ENCODE results near the gene ZCWPW1. TPM values are rescaled to one million over a fixed set of nuclear protein-coding genes. Genes with fewer than 3 reads are reported as not detected.
A peak's percentile ranks its signal among the peaks of the same experiment; 100 is the strongest.
"Not testable (repeated sequence)": the region's sequence is repeated elsewhere in the genome, so short reads cannot be mapped to it uniquely, and the experiment has no call there.

ZCWPW1 gene
- total RNA-seq, 1 donor from 2014 or later: 6.1 TPM

DNA sequence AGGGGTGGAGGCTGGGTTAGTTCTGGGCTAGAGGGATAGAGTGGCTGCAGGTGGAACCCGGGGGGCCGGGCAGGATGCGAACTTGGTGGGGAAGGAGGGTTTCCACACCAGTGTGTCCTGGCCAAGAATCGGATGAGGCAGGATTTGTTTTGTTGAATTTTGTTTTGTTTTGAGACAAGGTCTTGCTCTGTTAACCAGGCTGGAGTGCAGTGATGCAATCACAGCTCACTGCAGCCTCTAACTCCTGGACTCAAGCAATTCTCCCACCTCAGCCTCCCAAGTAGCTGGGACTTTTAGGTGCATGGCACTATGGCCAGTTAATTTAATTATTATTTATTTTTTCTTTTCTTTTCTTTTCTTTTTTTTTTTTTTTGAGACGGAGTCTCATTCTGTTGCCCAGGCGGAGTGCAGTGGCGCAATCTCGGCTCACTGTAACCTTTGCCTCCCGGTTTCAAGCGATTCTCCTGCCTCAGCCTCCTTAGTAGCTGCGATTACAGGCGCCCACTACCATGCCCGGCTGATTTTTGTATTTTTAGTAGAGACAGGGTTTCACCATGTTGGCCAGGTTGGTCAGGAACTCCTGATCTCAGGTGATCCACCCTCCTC lies 20.8 kb upstream of the ZCWPW1 start:
- H3K27me3 Mint-ChIP-seq (ENCODE audit: low read depth): no peaks in the 10 kb centered on the region
- H3K4me1 Mint-ChIP-seq: no peaks in the 10 kb centered on the region
- TF ChIP-seq CTCF (IDR thresholded peaks at IDR 0.05; ENCODE audit: unreplicated experiment): no peak
- DNase-seq (ENCODE audit: low spot score in 2 of 2, unreplicated experiment in 2 of 2): no peak
- no peaks in the 10 kb centered on the region for H3K36me3 Mint-ChIP-seq
- peak overlapping the region; percentile 27 for H3K27ac Mint-ChIP-seq
- H3K9me3 Mint-ChIP-seq: no peaks in the 10 kb centered on the region
- H3K4me3 Mint-ChIP-seq: peak overlapping the region; percentile 43

DNA sequence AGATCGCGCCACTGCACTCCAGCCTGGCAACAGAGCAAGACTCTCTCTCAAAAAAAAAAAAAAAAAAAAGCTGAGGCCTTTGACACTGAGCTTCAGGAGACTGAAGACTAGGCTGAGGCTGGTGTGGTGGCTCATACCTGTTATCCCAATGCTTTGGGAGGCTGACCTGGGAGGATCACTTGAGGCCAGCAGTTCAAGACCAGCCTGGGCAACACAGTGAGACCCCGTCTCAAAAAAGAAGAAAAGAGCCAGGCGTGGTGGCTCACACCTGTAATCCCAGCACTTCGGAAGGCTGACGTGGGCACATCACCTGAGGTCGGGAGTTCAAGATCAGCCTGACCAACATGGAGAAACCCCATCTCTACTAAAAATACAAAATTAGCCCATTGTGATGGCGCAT lies 18.9 kb upstream of the ZCWPW1 start:
- not testable (repeated sequence) for H3K27ac Mint-ChIP-seq; H3K4me3 Mint-ChIP-seq; H3K27me3 Mint-ChIP-seq (ENCODE audit: low read depth); H3K9me3 Mint-ChIP-seq; H3K36me3 Mint-ChIP-seq; H3K4me1 Mint-ChIP-seq; DNase-seq (ENCODE audit: low spot score in 2 of 2, unreplicated experiment in 2 of 2)

- TF ChIP-seq CTCF (IDR thresholded peaks at IDR 0.05; ENCODE audit: unreplicated experiment): no peak
- Mint-ChIP-seq H3K4me1 (no peaks in the 10 kb centered on the region), H3K36me3 (no peaks in the 10 kb centered on the region), H3K9me3 (no peaks in the 10 kb centered on the region), H3K4me3 (no peak overlapping the region), H3K27me3 (ENCODE audit: low read depth) (no peaks in the 10 kb centered on the region), H3K27ac (peak overlapping the region; percentile 39)
- DNase-seq (ENCODE audit: low spot score in 2 of 2, unreplicated experiment in 2 of 2): no peak
These were observed 17.5 kb upstream of the ZCWPW1 start for GRCh38 chr7:100446040-100446439.

GRCh38 chr7:100444311-100445278 lies 16.1 kb upstream of the ZCWPW1 start:
- H3K27ac Mint-ChIP-seq: no peak overlapping the region
- H3K9me3 Mint-ChIP-seq: no peaks in the 10 kb centered on the region
- no peaks in the 10 kb centered on the region for H3K36me3 Mint-ChIP-seq
- no peak for DNase-seq (ENCODE audit: low spot score in 2 of 2, unreplicated experiment in 2 of 2)
- TF ChIP-seq CTCF (IDR thresholded peaks at IDR 0.05; ENCODE audit: unreplicated experiment): no peak
- H3K27me3 Mint-ChIP-seq (ENCODE audit: low read depth): no peaks in the 10 kb centered on the region
- no peak overlapping the region for H3K4me3 Mint-ChIP-seq
- no peaks in the 10 kb centered on the region for H3K4me1 Mint-ChIP-seq

DNA sequence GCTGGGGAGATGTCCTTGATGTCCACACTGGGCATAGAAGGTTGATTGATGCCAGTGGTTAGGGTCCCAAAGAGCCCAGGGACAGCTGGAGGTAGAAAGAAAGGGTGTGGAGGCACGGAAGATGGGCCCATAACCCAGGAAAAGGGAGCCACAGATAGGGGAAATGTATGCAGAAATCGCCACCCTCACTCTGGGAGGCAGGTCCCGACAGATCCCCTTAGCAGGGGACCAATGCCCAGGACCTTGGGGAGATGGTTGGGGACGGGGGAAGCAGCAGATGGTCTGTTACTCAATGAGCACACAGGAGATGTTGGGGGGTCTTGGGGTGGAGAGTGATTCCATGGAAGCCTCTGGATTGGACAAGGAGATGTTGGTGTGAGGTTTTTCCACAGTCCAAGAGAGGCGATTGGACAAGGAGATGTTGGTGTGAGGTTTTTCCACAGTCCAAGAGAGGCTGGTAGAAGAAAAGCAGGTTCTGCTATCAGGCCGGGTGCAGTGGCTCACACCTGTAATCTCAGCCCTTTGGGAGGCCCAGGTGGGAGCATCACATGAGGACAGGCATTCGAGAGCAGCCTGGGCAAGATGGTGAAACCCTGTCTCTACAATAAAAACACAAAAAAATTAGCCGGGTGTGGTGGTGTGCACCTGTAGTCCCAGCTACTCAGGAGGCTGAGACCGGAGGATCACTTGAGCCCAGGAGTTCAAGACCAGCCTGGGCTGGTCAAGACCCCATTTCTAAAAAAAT lies 14.8 kb upstream of the ZCWPW1 start:
- no peak overlapping the region for H3K4me3 Mint-ChIP-seq
- no peaks in the 10 kb centered on the region for H3K9me3 Mint-ChIP-seq
- H3K27ac Mint-ChIP-seq: no peak overlapping the region
- H3K4me1 Mint-ChIP-seq: no peaks in the 10 kb centered on the region
- H3K36me3 Mint-ChIP-seq: no peaks in the 10 kb centered on the region
- H3K27me3 Mint-ChIP-seq (ENCODE audit: low read depth): no peaks in the 10 kb centered on the region
- no peak for TF ChIP-seq CTCF (IDR thresholded peaks at IDR 0.05; ENCODE audit: unreplicated experiment)
- no peak for DNase-seq (ENCODE audit: low spot score in 2 of 2, unreplicated experiment in 2 of 2)
